ENCODE measurements around the gene KHDRBS2.

The KHDRBS2 gene

DNA sequence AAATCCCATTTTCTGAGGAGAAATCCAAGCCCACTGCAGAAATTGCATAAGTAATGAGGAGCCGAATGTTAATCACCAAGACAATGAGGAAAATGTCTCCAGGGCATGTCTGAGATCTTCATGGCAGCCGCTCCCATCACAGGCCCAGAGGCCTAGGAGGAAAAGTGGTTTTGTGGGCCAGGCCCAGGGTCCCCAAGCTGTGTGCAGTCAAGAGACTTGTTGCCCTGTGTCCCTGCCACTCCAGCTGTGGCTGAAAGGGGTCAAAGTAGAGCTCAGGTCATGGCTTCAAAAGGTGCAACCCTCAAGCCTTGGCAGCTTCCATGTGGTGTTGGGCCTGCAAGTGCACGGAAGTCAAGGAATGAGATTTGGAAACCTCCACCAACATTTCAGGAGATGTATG, 276.6 kb downstream of the KHDRBS2 start:
- DNase-seq = no peak

DNA sequence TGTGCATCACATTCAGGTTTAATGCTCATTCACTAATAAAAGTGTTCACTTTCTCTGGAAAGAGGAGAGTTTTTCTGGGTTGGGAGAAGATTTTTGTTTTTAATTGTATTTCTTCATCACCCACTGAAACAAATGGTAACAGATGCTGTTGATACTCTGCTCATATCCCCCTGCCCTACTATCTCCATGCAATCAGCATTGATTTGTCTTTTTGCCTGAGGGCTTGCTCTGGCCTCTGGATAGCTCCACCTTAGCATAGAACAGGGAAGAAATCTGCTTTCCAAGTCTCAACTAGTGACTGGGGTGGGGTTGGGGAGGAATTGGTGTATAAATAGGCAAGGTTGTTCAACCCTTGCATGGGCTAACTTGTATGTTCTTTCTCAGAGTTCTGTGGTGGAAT, 296.4 kb downstream of the KHDRBS2 start:
- no peak for DNase-seq

DNA sequence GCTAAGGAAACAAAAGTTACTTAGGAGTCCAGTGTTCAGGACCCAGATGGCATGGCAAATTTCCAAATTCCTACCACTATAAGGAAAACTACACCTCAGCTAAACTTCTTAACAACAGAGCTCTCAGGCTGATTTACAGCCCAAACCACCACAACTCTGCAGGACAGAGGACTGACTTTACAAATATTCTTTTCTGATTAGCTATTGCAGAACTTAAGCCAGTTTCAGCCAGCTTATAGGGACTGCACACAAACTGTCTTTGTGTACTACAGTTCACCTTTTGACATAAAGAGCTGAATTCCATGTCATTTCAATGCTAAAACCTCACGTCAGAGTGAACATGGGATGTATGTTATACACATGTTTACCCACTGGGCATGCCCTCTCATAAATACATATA, 305.4 kb downstream of the KHDRBS2 start:
- no peak for DNase-seq

DNA sequence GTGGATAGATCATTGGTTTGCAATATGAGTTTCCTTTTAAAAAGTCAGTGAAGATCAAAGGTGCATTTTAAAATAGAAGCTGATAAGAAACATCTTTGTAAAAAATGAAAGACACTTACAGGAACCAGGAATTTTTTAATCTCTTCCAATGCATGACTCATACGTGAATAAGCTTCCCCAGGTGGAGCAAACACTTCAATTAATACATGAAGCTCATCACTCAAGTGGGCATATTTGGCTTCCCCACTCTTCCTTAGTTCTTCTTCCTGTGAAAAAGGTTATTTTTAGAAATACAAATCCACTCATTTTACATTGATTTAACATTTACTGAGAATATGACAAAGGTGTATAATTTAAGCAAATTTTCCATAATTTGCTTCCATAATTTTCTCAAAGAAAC, 308.1 kb downstream of the KHDRBS2 start:
- DNase-seq = no peak

DNA sequence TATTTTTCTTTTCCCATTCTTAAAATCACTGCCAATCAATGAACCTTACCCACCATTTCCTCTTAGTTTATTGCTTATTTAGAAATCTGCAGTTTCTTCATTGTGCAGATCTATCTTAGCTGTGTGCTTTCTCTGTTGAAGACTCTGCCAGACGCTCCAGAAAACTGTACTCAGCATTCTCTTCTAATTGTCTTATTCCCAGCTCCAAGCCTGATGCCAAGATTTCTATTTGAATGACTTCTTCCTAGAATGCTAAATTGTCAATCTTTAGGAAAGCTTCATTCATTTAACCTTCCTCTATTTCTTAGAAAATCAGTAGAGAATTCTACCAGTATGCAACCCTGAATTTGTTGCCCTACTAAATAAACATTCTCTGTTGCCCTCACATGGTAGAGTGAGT, 308.9 kb downstream of the KHDRBS2 start:
- DNase-seq = no peak

DNA sequence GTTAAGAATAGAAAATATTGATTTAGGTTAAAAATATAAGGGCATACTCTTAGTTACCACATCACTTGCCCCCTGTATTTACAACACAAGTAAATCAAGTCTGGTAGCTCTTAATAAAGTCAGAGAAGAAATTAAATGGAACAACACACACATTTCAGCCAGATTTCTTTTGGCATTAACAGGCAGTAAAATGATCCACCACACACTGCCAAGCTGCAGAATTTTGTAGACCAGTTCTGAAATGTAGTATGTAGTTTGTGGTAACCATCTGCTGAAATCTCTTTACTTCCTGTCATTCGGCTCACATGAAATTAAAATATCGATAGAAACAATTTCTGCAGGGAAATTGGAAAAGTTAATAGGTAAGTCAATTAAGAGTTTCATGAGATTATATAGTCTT, 326.8 kb downstream of the KHDRBS2 start:
- DNase-seq = no peak

DNA sequence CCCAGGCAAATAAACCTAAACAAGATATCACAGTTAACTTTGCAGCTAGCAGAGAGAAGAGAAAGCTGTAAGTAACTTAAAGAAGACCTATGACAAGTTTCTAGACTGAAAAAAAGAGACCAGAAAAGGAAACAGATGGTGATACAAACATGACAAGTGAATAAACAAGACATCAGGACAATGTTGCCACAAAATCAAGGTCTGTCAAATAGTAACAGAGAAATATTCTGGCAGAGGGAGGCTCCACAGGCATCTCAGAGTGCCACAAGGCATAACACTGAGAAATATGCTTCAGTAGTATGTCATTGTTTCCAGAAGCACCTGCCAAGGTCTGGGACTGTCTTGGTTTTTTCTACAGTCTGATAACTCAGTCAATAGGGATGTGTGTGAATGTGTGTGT, 332.2 kb downstream of the KHDRBS2 start:
- DNase-seq = no peak

DNA sequence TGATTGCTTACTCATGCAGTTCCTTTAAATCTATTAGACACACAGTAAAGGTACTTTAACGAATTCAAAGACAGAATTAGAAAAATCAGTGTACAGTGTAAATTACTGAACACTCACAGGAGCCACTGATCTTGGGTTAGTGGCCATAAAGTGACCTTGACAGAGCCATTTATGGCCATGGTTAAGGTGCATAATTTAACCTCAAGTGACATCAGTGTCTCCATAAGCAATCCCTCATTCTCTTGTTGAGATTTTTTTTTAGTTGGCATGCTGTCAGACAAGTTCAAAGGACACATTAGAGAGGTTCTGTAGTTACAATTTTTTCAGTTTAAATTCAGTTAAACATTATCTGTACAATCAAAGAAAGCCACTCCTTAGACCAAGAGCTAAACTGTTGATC, 334.4 kb downstream of the KHDRBS2 start:
- DNase-seq = no peak

DNA sequence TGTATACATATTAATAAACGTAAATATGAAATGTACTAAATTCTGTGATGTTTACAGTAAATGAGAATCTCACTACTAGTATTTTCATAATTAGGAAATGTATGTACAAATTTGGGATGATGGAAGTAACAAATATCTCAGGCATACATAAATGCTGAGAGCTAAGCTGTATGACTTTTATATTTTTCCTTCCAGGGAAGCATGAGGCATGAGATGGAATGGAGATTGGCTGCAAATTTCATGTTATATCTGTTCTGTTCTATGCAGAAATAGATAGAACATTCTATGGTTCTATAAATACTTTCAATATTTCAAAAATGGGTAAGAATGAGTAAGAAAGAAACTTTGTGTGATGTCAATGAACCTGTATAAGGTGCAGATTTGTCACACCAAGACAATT, 335.2 kb downstream of the KHDRBS2 start:
- no peak for DNase-seq

DNA sequence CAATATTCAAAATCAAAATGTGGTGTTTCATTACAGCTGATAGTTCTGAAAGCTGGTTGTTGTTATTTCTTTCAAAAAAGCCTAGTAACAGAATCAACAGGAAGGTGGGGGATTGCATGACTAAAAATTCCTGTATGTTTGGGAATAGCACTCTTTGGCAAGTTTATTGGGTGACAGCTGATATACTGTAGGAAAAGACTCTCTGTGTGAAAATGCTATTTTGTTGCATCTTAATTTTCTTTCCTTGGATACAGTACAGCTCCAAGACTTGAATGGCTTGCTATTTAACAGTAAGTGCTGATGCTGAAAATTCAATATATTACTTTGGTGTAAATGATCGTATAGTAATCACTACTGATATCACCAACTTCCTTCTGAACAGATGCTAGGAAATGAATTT, 336.1 kb downstream of the KHDRBS2 start:
- DNase-seq = no peak

DNA sequence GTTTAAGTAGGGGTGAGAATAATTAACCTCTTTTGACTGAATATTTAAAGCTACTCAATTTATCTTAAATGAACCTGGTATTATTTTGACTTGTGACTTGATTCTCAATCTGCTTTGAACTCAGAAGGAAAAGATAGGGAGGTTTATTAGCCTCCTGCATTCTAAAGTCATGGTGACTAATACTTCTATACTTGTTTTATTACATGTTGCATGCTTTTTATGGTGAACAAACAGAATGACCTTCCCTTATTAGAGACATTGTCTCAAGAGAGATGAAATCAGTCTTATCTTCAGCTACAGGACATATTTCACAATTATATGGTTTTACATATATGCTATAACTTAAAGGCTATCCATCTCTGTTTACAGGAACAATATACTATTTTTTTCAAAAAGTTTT, 336.9 kb downstream of the KHDRBS2 start:
- DNase-seq = no peak

DNA sequence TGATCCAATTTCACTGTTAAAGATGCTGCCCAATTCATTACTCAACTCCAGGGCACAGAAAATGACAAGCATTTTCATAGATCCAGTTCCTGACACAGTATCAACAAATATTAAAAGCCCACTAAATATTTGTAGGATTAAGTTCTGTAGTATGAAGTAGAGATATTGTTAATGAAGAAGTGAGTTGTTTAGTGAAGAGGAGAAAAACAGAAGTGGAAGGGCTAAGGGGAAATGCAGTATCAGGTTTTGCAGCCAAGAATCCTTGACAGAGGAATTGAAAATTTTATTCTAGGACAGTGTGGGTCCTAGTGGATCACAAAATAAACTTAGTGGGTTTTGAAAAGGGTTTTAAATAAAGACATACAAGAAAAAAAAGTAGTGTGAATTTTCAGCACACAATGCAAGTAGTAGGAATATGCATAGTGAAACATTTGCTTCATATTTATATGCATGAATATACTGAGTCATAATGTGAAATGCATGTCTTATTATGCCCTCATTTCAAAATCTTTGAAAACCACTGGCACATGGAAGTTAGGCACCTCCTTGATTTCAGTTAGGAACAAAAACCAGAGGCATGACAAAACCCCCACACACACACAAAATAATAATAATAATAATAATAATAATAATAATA, 338.6 kb downstream of the KHDRBS2 start:
- DNase-seq = no peak

DNA sequence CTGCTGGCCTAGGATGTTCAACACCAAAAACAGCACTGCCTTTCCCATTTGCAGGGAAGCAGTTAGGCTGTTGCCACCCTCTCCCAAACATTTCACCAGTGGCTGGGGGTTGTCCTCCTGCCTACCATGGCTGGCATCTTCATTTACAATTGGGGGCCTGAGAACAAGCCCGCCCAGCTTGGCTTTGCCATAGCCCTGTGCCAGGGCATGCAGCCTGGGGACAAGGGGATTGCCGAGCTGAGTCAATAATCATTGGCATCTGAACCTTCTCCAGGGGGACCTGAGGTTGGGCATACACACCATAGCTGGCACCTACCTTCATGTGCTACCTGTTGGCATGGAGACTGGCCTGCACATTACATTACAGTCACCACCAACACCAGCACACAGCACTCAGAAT, 345.1 kb downstream of the KHDRBS2 start:
- no peak for DNase-seq

DNA sequence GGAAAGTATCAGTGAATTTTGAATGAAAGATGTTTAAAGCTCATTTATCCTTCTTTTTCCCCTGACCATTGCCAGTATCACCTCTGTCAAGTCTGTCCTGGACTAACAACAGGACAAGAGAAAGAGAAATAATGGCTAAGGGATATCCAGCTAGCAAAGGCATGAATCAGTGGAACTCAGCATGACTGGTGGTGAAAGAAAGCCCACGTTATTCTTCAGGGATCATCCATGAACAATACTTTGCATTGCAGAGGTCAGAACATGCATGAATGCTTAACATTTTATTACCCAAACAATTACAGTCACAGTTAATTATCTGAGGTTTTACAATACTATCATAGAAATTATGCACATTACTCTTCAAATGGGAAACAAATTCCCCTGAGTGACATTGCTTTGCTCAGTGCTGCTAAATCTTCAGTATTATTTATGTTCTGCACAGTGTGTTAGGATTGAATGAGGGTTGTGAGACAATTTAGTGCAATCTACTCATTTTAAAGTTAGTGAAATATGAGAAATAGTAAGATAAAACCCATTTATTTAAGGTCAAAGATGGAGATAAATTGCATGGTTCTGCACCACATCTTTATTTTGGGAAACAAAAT, 350.7 kb downstream of the KHDRBS2 start:
- no peak for DNase-seq

DNA sequence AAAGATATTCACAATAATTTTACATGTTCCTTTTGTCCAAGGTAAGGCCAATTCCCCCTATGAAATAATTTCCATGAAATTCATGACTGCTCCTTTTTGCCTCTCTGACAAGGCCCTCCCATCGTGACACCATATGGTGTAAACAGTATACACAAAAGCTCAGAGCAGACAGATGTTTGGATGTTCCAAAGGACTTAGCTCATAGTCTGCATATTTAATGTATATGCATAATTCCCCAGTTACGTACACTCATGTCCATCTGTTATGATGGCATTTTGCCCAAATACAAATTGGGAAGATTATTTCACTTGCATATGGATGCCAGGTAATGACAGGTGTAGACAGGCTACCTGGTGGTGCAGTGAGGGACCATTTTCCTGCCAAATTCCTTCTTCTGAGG, 376.5 kb downstream of the KHDRBS2 start:
- no peak for DNase-seq

DNA sequence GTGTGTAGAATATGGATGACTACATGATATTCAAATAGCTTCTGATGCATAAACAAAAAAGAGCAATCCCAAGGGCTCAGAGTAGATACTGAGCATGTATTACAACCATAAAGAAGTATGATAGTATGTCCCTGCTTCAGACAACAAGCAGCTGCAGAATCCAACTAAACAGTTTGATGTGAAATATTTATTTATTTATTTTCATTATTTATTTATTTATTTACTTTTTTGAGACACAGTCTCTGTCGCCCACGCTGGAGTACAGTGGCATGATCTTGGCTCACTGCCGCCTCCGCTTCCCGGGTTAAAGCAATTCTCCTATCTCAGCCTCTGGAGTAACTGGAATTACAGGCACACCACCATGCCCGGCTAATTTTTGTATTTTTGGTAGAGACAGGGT, 384.3 kb downstream of the KHDRBS2 start:
- DNase-seq = no peak

DNA sequence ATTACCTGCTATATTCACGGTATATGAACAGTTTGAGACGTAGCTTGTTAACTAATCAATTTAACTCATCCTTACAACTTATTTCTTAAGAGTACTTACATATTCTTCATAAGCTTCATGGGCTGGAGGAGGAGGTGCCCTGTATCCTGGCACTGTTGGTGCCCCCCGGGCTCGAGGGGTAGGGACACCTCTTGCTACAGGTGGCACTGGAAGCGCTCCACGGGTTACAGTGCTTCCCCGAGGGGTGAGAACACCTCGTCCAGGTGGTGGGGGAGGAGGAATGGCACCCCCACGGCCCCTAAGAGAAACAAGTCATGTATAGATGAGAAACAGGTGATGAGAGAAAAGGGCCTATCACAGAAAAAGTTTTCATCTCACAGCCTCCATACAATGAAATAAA, 391.5 kb downstream of the KHDRBS2 start:
- DNase-seq = no peak

DNA sequence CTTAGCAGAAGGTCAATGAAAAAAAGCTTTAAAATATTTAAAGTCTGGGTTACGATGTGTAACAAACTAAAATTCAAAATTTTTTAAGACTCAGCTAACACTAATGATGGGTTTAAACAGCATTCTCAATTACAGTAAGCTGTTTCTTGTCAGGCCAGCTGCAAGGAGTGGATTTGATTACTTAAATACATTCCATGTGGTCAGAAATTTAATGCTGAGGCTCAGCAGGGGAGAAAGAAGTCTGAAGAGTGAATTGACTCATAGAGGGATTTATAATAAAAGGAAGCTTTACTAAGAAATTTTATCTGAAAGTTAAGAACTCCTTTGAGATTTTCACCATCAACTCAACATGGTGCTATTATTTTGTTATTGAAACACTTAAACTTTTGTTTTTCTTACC, 398.6 kb downstream of the KHDRBS2 start:
- DNase-seq = no peak

DNA sequence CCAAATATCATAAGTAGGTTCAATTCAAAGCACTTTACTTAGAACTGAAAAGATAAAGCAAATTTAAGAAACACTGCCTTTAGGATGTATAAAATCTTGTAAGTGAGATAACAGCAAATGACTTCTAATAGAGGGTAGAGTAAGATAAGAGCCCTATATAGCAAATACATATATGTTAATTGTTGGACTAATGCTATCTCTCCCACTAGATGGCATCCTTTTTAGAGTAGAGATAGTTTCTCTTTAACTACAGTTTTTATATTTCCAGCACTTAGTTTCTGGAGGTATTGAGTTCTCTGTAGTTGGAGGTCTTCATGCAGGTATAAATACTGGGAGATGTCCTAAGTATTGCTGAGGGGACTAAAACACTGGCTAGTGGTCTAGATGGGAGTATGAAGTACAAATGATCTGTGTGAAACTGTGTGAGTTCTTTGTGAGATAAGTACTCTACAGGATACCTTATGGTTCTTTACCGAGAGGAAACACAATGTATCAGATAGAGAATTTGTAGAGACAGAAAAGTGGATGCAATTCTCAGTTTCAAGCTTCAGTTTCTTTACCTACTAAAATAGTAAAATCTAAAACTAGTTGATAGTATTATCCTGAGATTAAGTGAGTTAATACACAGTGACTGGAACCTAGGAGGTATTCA, 399.3 kb downstream of the KHDRBS2 start:
- no peak for DNase-seq

DNA sequence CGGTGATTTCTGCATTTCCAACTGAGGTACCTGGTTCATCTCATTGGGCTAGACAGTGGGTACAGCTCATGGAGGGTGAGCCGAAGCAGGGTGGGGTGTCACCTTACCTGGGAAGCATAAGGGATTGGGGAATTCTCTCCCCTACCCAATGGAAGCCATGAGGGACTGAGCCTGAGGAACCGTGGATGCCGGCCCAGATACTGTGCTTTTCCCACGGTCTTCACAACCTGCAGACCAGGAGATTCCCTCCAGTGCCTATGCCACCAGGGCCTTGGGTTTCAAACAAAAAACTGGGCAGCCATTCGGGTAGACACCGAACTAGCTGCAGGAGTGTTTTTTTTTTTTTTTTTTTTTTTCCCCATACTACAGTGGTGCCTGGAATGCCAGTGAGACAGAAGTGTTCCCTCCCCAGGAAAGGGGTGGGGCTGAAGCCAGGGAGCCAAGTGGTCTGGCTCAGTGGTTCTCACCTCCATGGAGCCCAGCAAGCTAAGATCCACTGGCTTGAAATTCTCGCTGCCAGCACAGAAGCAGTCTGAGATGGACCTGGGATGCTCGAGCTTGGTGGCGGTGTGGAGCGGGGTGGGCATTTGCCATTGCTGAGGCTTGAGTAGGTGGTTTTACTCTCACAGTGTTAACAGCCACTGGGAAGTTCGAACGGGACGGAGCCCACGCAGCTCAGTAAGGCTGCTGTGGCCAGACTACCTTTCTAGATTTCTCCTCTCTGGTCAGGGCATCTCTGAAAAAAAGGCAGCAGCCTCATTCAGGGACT, 416.2 kb downstream of the KHDRBS2 start:
- no peak for DNase-seq

DNA sequence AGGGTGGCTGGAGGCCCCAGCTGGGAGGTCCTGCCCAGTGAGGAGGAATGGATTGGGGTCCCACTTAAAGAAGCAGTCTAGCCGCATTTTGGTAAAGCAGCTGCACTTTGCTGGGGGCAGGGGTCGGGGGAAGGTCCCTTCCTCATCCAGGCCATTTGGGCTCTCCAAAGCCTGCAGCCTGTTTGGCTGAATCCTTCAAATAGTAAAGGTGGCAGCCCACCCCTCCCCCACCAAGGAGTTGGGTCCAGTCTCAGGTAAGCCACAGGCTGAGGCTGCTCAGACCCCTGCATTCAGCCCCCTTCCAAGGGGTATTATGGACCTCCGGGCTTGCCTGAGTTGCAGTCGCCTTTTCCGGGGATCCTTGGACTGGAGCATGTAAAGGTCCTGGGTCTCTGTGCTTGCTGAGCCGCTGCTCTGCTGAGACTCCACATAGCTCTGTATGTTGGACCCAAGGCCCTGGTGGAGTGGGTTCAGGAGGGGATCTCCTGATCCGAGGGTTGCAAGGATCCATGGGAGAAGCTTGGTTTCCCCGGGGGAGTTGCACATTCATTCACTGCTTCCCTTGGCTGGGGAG, 417.4 kb downstream of the KHDRBS2 start:
- DNase-seq = no peak

DNA sequence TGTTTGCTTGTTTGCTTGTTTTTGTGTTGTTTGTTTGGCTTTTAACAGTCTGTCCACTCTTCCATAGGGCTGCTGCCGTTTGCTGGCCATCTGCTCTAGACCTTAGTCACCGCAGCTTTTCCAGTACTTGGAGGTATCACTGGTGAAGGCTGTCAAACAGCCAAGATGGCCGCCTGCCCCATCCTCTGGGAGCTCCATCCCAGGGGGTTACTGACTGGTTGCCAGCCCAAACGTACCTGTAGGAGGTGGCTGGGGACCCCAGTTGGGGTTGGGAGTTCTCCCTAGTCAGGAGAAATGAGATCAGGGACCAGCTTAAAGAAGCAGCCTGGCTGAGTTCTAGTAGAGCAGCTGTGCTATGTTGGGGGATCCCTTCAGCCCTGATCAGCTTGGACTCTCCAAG, 418.4 kb downstream of the KHDRBS2 start:
- DNase-seq = no peak

DNA sequence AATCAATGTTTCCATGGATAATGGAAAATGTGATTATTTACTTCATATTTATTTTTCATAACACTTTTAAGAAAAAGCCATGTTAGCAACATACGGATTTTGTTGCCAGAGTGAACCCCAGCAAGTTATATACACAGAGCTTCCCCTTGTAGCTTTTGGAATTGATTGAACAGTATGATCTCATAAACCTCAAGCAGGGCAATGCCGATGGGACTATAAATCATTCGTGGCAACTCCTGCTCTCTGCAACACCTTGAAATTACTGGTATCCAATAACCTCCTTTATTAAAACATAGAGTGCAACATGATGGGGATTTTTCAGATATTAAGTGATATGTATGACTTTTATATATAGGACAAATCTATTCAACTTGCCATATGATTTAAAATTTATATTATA, 428.5 kb downstream of the KHDRBS2 start:
- no peak for DNase-seq

DNA sequence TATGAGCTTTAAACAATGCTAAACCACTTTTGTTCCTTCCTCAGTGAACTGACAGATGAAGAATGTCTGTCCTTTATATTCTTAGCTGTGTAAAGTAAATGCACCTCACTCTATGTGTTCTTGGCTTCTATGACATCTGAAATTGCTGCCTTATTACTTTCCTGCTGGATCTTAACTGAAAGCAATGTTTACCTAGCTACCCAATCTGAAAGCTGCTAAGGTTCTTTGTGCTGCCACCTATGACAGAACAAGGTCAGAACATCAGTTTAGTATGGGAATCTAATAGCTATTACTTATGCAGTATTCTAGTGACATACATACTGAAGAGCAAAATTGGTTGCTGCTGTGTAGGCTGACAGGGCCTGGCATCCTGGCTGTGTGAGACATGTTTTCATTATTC, 444.1 kb downstream of the KHDRBS2 start:
- DNase-seq = no peak
